OCI-LY7 (cell line): Measurements from ENCODE around the gene POLR1B.

Experiments used
- CTCF ChIP-seq: fragments of 200-600 bp; sonication (generic); conservative IDR thresholded peaks from 2 replicates; pipeline ENCODE4 v1.5.1; 2014; ENCODE audit warnings: mild to moderate bottlenecking, antibody characterized with exemption, low read length, moderate library complexity, mixed read lengths
- EZH2phosphoT487 ChIP-seq: fragments of 200-600 bp; sonication (generic); IDR thresholded peaks from 2 replicates; pipeline ENCODE4 v1.6.1; 2018; ENCODE audit warnings: low read depth, borderline replicate concordance, mild to moderate bottlenecking, mixed run types, antibody characterized with exemption, low read length, moderate library complexity, mixed read lengths

GRCh38 chr2:112621790-112622527 lies 79.7 kb downstream of the POLR1B start:
- TF ChIP-seq CTCF = no peak
- TF ChIP-seq EZH2phosphoT487 = no peak
